IPS-18a (cell line): Measurements from ENCODE around the gene ABCB10.
"Not testable (repeated sequence)": the region's sequence is repeated elsewhere in the genome, so short reads cannot be mapped to it uniquely, and the experiment has no call there.

Source experiments
- H3K27ac ChIP-seq: one replicate; pipeline ENCODE4 v1.5.1; 2013; ENCODE audit warnings: low read length
- H3K27me3 ChIP-seq: one replicate; pipeline ENCODE4 v1.6.1; 2013; ENCODE audit warnings: mild to moderate bottlenecking, low read length; ENCODE audit not compliant: control insufficient read depth, insufficient read depth
- H3K36me3 ChIP-seq: one replicate; pipeline ENCODE4 v1.6.1; 2013; ENCODE audit warnings: low read depth, low read length; ENCODE audit not compliant: control insufficient read depth
- H3K4me1 ChIP-seq: one replicate; pipeline ENCODE4 v1.6.1; 2013; ENCODE audit warnings: low read depth, low read length; ENCODE audit not compliant: control insufficient read depth
- H3K4me3 ChIP-seq: one replicate; pipeline ENCODE4 v1.5.1; 2013; ENCODE audit warnings: low read length
- H3K9ac ChIP-seq: one replicate; pipeline ENCODE4 v1.6.1; 2013; ENCODE audit warnings: mild to moderate bottlenecking, low read length, moderate library complexity
- H3K9me3 ChIP-seq: one replicate; pipeline ENCODE4 v1.6.1; 2013; ENCODE audit warnings: low read depth, low read length; ENCODE audit not compliant: control insufficient read depth

The ABCB10 gene

GRCh38 chr1:229567109-229567868, 8.8 kb upstream of the ABCB10 start:
- Histone ChIP-seq H3K9ac (no peak overlapping the region), H3K27me3 (no peaks in the 10 kb centered on the region), H3K4me1 (peaks cover 6% of the 10 kb centered on the region), H3K36me3 (no peaks in the 10 kb centered on the region), H3K27ac (no peak overlapping the region), H3K4me3 (no peak overlapping the region), H3K9me3 (no peaks in the 10 kb centered on the region)

- no peaks in the 10 kb centered on the region for H3K9me3 ChIP-seq
- no peaks in the 10 kb centered on the region for H3K27me3 ChIP-seq
- H3K4me3 ChIP-seq, result no peak overlapping the region
- no peak overlapping the region for H3K27ac ChIP-seq
- H3K36me3 ChIP-seq, result no peaks in the 10 kb centered on the region
- H3K4me1 ChIP-seq, result peaks cover 6% of the 10 kb centered on the region
- H3K9ac ChIP-seq, result peak overlapping the region; percentile 16
These were observed 5.2 kb upstream of the ABCB10 start for GRCh38 chr1:229563701-229564100.

GRCh38 chr1:229563241-229563640, 4.7 kb upstream of the ABCB10 start:
- no peak overlapping the region for H3K4me3 ChIP-seq
- no peaks in the 10 kb centered on the region for H3K9me3 ChIP-seq
- H3K36me3 ChIP-seq, result no peaks in the 10 kb centered on the region
- no peak overlapping the region for H3K27ac ChIP-seq
- peak overlapping the region; percentile 16 for H3K9ac ChIP-seq
- H3K27me3 ChIP-seq, result no peaks in the 10 kb centered on the region
- H3K4me1 ChIP-seq, result peaks cover 6% of the 10 kb centered on the region

- H3K27ac ChIP-seq, result no peak overlapping the region
- peaks cover 6% of the 10 kb centered on the region for H3K4me1 ChIP-seq
- no peaks in the 10 kb centered on the region for H3K27me3 ChIP-seq
- no peak overlapping the region for H3K9ac ChIP-seq
- no peaks in the 10 kb centered on the region for H3K9me3 ChIP-seq
- no peaks in the 10 kb centered on the region for H3K36me3 ChIP-seq
- no peak overlapping the region for H3K4me3 ChIP-seq
These were observed 4.2 kb upstream of the ABCB10 start for GRCh38 chr1:229562686-229563085.

DNA sequence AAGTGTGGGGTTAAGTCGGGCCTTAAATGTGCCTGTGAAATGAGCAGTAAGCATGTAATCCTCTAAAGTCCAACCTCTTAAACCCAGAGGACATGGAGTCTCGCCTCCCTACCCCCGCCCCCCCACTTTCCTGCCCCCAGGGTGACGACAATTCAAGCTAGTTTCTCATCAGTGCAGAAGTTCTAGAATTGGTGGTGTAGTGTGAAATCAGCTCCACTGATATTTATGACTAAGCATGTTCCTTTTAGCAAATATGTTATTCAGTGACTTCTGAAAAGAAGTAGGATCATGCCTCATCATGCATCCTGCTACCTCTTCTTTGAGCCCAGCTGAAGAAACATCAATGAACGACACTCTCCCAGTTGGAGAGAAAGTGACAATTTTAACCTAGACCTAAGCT, 2.6 kb upstream of the ABCB10 start:
- Histone ChIP-seq H3K4me3 (no peak overlapping the region), H3K9ac (no peak overlapping the region), H3K27me3 (peaks cover 10% of the 10 kb centered on the region), H3K36me3 (no peaks in the 10 kb centered on the region), H3K4me1 (peaks cover 6% of the 10 kb centered on the region), H3K9me3 (no peaks in the 10 kb centered on the region), H3K27ac (no peak overlapping the region)

DNA sequence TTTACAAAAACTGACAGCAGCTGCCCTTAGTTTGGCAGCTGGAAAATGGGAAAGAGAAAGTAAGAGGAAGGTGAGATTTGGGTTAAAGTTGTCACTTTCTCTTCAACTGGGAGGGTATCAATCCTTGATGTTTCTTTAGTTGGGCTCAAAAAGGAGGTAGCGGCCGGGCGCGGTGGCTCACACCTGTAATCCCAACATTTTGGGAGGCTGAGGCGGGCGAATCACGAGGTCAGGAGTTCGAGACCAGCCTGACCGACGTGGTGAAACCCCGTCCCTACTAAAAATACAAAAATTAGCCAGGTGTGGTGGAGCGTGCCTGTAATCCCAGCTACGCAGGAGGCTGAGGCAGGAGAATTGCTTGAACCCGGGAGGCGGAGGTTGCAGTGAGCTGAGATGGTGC, 1.6 kb upstream of the ABCB10 start:
- not testable (repeated sequence) for H3K9me3 ChIP-seq, H3K36me3 ChIP-seq, H3K27ac ChIP-seq, H3K9ac ChIP-seq, H3K4me1 ChIP-seq, H3K4me3 ChIP-seq
- H3K27me3 ChIP-seq, result peaks cover 10% of the 10 kb centered on the region

GRCh38 chr1:229559336-229559801, 862 bp upstream of the ABCB10 start:
- not testable (repeated sequence) for H3K9ac ChIP-seq, H3K9me3 ChIP-seq, H3K27ac ChIP-seq, H3K36me3 ChIP-seq, H3K4me1 ChIP-seq
- Histone ChIP-seq H3K4me3 (peak overlapping the region; percentile 83), H3K27me3 (peaks cover 10% of the 10 kb centered on the region)

DNA sequence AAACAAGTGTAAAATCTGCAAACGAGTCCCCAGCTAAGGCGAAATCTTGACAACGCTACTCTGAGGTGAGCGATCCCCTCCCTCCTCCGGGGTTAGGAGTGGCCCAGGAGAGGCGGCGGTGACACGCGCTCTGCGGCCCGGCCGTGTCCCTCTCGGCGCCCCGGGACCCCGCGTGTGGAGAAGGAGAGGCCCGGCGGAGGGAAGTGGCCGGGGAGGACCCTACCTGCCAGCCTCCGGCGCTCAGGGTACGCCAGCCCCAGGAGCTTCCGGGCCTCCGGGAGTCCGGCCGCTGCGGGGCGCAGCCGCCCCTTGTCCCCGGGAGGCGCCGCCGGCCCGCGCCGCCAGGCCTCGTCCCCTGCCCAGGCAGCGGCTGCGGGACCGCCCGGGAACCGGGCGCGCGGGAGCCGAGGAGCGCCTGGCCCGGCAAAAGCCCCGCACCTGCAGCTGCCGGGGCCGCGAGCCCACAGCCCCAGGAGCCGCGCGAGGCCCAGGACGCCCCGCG, 543 bp downstream of the ABCB10 start:
- H3K9me3 ChIP-seq, result no peaks in the 10 kb centered on the region
- peaks cover 10% of the 10 kb centered on the region for H3K27me3 ChIP-seq
- H3K27ac ChIP-seq, result no peak overlapping the region
- no peaks in the 10 kb centered on the region for H3K36me3 ChIP-seq
- peak overlapping the region; percentile 25 for H3K9ac ChIP-seq
- peak overlapping the region; percentile 83 for H3K4me3 ChIP-seq
- H3K4me1 ChIP-seq, result no peaks in the 10 kb centered on the region

- Histone ChIP-seq H3K4me1 (no peaks in the 10 kb centered on the region), H3K4me3 (peak overlapping the region; percentile 83), H3K27me3 (peaks cover 10% of the 10 kb centered on the region), H3K9ac (peak overlapping the region; percentile 25), H3K36me3 (no peaks in the 10 kb centered on the region), H3K9me3 (no peaks in the 10 kb centered on the region), H3K27ac (no peak overlapping the region)
These were observed 1.2 kb downstream of the ABCB10 start for GRCh38 chr1:229557200-229557850.

- H3K9me3 ChIP-seq, result no peaks in the 10 kb centered on the region
- no peak overlapping the region for H3K4me3 ChIP-seq
- no peak overlapping the region for H3K27ac ChIP-seq
- H3K36me3 ChIP-seq, result no peaks in the 10 kb centered on the region
- H3K27me3 ChIP-seq, result peaks cover 10% of the 10 kb centered on the region
- no peak overlapping the region for H3K9ac ChIP-seq
- H3K4me1 ChIP-seq, result no peaks in the 10 kb centered on the region
These were observed 3.5 kb downstream of the ABCB10 start for GRCh38 chr1:229554886-229555621.

DNA sequence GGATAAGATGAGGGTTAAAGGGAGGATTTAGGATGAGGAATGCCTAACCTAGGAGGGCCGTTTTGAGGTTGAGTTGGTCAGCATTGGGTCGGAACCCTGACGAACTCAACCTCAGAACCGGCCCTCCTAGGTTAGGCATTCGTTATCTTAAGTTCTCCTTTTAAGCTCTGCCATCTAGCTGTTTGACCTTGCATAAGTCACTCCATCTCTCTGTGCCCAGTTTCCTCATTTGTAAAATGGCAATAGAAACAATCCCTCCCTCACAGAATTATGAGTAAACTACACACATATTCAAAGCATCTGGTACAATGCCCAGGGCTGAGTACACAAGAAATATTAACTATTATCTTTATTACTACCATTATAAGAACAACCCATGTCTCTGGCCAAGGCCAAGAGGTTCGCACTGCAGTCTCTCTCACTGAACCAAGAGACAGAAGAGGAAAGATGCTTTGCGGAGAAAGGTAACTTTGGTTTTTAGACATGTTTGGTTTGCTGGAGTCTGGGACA, 4.8 kb downstream of the ABCB10 start:
- H3K4me3 ChIP-seq, result no peak overlapping the region

More for the DNA sequence above, 4.8 kb downstream of the ABCB10 start:
- no peak overlapping the region for H3K27ac ChIP-seq
- H3K36me3 ChIP-seq, result no peaks in the 10 kb centered on the region
- H3K9me3 ChIP-seq, result no peaks in the 10 kb centered on the region
- H3K27me3 ChIP-seq, result peaks cover 10% of the 10 kb centered on the region
- no peaks in the 10 kb centered on the region for H3K4me1 ChIP-seq
- no peak overlapping the region for H3K9ac ChIP-seq
